IPS-15b (cell line): ENCODE data around the gene SIM1.

ENCODE experiments used
- H3K27me3 ChIP-seq: one replicate; pipeline ENCODE4 v1.6.1; 2013; ENCODE audit warnings: low read length; ENCODE audit not compliant: control insufficient read depth, insufficient read depth
- H3K36me3 ChIP-seq: one replicate; pipeline ENCODE4 v1.6.1; 2013; ENCODE audit warnings: low read length; ENCODE audit not compliant: control insufficient read depth, insufficient read depth
- H3K4me1 ChIP-seq: one replicate; pipeline ENCODE4 v1.6.1; 2013; ENCODE audit warnings: mild to moderate bottlenecking, low read length; ENCODE audit not compliant: control insufficient read depth, insufficient read depth
- H3K4me3 ChIP-seq: one replicate; pipeline ENCODE4 v1.5.1; 2013; ENCODE audit warnings: low read depth, low read length
- H3K9ac ChIP-seq: one replicate; pipeline ENCODE4 v1.6.1; 2013; ENCODE audit warnings: low read depth, mild to moderate bottlenecking, low read length
- H3K9me3 ChIP-seq: one replicate; pipeline ENCODE4 v1.6.1; 2013; ENCODE audit warnings: mild to moderate bottlenecking, low read length; ENCODE audit not compliant: control insufficient read depth, insufficient read depth

The SIM1 gene

GRCh38 chr6:100338090-100338489 is 126.6 kb downstream of the SIM1 start:
- Histone ChIP-seq H3K4me1 (no peaks in the 10 kb centered on the region), H3K9me3 (no peaks in the 10 kb centered on the region), H3K36me3 (no peaks in the 10 kb centered on the region), H3K9ac (no peak overlapping the region), H3K27me3 (no peaks in the 10 kb centered on the region), H3K4me3 (no peak overlapping the region)

- no peaks in the 10 kb centered on the region for H3K9me3 ChIP-seq
- no peak overlapping the region for H3K9ac ChIP-seq
- no peaks in the 10 kb centered on the region for H3K4me1 ChIP-seq
- H3K36me3 ChIP-seq = no peaks in the 10 kb centered on the region
- H3K27me3 ChIP-seq = no peaks in the 10 kb centered on the region
- H3K4me3 ChIP-seq = no peak overlapping the region
Measured at GRCh38 chr6:100336876-100337275, 127.8 kb downstream of the SIM1 start.

GRCh38 chr6:100335991-100336390 is 128.7 kb downstream of the SIM1 start:
- Histone ChIP-seq H3K4me1 (no peaks in the 10 kb centered on the region), H3K4me3 (no peak overlapping the region), H3K9ac (no peak overlapping the region), H3K9me3 (no peaks in the 10 kb centered on the region), H3K36me3 (no peaks in the 10 kb centered on the region), H3K27me3 (no peaks in the 10 kb centered on the region)
